HCT116 (cell line): Measurements from ENCODE around the gene TENT4A. TPM values are rescaled to one million over a fixed set of nuclear protein-coding genes. Genes with fewer than 3 reads are reported as not detected.

ENCODE experiments used
- ATAC-seq: fragments of 200-7000 bp; cut with Tn5 transposase; 2 replicates; pipeline ENCODE4 v1.9.1; 2020; ENCODE audit warnings: mild to moderate bottlenecking, moderate library complexity
- BruUV-seq: library from RNA; stranded (reverse); fragments of 400-500 nt; replicated peaks from 2 replicates; lab custom pipeline; 2021; lab: Mats Ljungman, UMichigan
- CTCF ChIA-PET: fragments of 300-600 bp; sonication (Branson Sonifier 250); formaldehyde crosslinking; loops from one replicate; lab custom pipeline; 2021; ENCODE audit warnings: antibody characterized with exemption; lab: Charles Lee
- POLR2A ChIA-PET: fragments of 300-600, 350-600 bp; sonication (Branson Sonifier 250); formaldehyde crosslinking; loops from one replicate; lab custom pipeline; 2021; ENCODE audit warnings: antibody characterized with exemption; lab: Charles Lee
- RAD21 ChIA-PET, 2 experiments: fragments of 300-600 bp; sonication (Branson Sonifier 250); formaldehyde crosslinking; loops; one replicate each; lab custom pipeline; 2023; ENCODE audit warnings: low total read pairs in 2 of 2; ENCODE audit not compliant: uncharacterized antibody in 2 of 2, unreplicated experiment in 2 of 2, low non-redundant PET in 1 of 2; lab: Charles Lee
- DNase-seq: peaks from one replicate; pipeline ENCODE4 v3.0.0-alpha.2; 2010; ENCODE audit warnings: low read depth, low spot score
- H2AFZ ChIP-seq: fragments of 200-600 bp; shearing (Covaris generic), sonication (generic); 2 replicates; pipeline ENCODE4 v1.6.1; 2017; ENCODE audit warnings: low read depth, mixed run types, mixed read lengths, antibody characterized with exemption, low read length; ENCODE audit not compliant: poor library complexity, severe bottlenecking
- H3K27ac ChIP-seq: 2 replicates; pipeline ENCODE4 v1.5.1; 2012; ENCODE audit warnings: low read depth, low read length
- H3K27me3 ChIP-seq: fragments of 200-600 bp; sonication (generic); 2 replicates; pipeline ENCODE4 v1.6.1; 2016; ENCODE audit warnings: mixed run types, low read length, mixed read lengths; ENCODE audit not compliant: insufficient read depth
- H3K36me3 ChIP-seq, 2 experiments: fragments of 200-500 bp in 1 of 2; fragments of 200-600 bp in 1 of 2; sonication (Bioruptor generic) in 1 of 2; sonication (generic) in 1 of 2; 2 replicates each; pipeline versions ENCODE4 v1.5.1 to v1.6.1; 2014 to 2016; ENCODE audit warnings: low read length in 2 of 2, inconsistent platforms in 1 of 2, mixed read lengths in 1 of 2, mixed run types in 1 of 2; ENCODE audit not compliant: insufficient read depth in 2 of 2, control insufficient read depth in 1 of 2
- H3K4me1 ChIP-seq, 2 experiments: fragments of 200-600 bp in 1 of 2; sonication (generic) in 1 of 2; 2 replicates each; pipeline versions ENCODE4 v1.5.1 to v1.6.1; 2012 to 2017; ENCODE audit warnings: low read length in 2 of 2, inconsistent platforms in 1 of 2, mild to moderate bottlenecking in 1 of 2, mixed read lengths in 1 of 2, mixed run types in 1 of 2, moderate library complexity in 1 of 2; ENCODE audit not compliant: insufficient read depth in 2 of 2, control insufficient read depth in 1 of 2
- H3K4me2 ChIP-seq: fragments of 200-600 bp; sonication (generic); 2 replicates; pipeline ENCODE4 v1.6.1; 2017; ENCODE audit warnings: mixed run types, low read length, mixed read lengths
- H3K4me3 ChIP-seq, 2 experiments: fragments of 200-600 bp in 1 of 2; sonication (generic) in 1 of 2; replicated peaks in 1 of 2; 2 replicates each; pipeline ENCODE4 v1.5.1; 2011 to 2016; ENCODE audit warnings: low read length in 2 of 2, control low read depth in 1 of 2, low read depth in 1 of 2, mild to moderate bottlenecking in 1 of 2, mixed read lengths in 1 of 2, mixed run types in 1 of 2
- H3K79me2 ChIP-seq: fragments of 200-600 bp; sonication (generic); 2 replicates; pipeline ENCODE4 v1.6.1; 2017; ENCODE audit warnings: mild to moderate bottlenecking, mixed run types, low read length, moderate library complexity, mixed read lengths; ENCODE audit not compliant: insufficient read depth
- H3K9ac ChIP-seq: fragments of 200-600 bp; sonication (generic); 2 replicates; pipeline ENCODE4 v1.6.1; 2016; ENCODE audit warnings: low read length, mixed read lengths
- H3K9me2 ChIP-seq: fragments of 200-600 bp; sonication (generic), shearing (Covaris generic); 2 replicates; pipeline ENCODE4 v1.6.1; 2017; ENCODE audit warnings: mixed run types, mild to moderate bottlenecking, moderate library complexity; ENCODE audit not compliant: insufficient read depth
- H3K9me3 ChIP-seq, 2 experiments: fragments of 200-500 bp in 1 of 2; fragments of 200-600 bp in 1 of 2; sonication (Bioruptor generic) in 1 of 2; sonication (generic) in 1 of 2; 2 replicates each; pipeline ENCODE4 v1.6.1; 2014 to 2017; ENCODE audit warnings: low read length in 2 of 2, mixed read lengths in 2 of 2, inconsistent platforms in 1 of 2, low read depth in 1 of 2, mild to moderate bottlenecking in 1 of 2, mixed run types in 1 of 2, moderate library complexity in 1 of 2; ENCODE audit not compliant: control insufficient read depth in 1 of 2, insufficient read depth in 1 of 2
- H4K20me1 ChIP-seq: fragments of 200-600 bp; sonication (generic), shearing (Covaris generic); 2 replicates; pipeline ENCODE4 v1.6.1; 2017; ENCODE audit warnings: mixed run types, mild to moderate bottlenecking, moderate library complexity; ENCODE audit not compliant: insufficient read depth
- ELF1 ChIP-seq: IDR thresholded peaks from 2 replicates; pipeline ENCODE4 v1.6.1; 2012; ENCODE audit warnings: low read depth, borderline replicate concordance
- REST ChIP-seq: IDR thresholded peaks from 2 replicates; pipeline ENCODE4 v1.6.1; 2012; ENCODE audit warnings: low read depth
- SIN3A ChIP-seq: IDR thresholded peaks from 2 replicates; pipeline ENCODE4 v1.6.1; 2012; ENCODE audit warnings: low read depth
- intact Hi-C: fragments of 100-400 bp; cut with micrococcal nuclease; formaldehyde crosslinking; loops from 2 replicates; pipeline ENCODE4 v1.10.0; 2022
- total RNA-seq: library from RNA; stranded (reverse); gene quantifications from one replicate; pipeline ENCODE4 v1.2.1, GENCODE V29; 2021; ENCODE audit not compliant: unreplicated experiment

TENT4A gene
- total RNA-seq, 1 experiment from 2014 or later: 39.8 TPM

GRCh38 chr5:6792911-6793471 lies 79.8 kb downstream of the TENT4A start (continued):
- TF ChIP-seq REST (no peak), SIN3A (no peak)

GRCh38 chr5:6801236-6801635 lies 88.0 kb downstream of the TENT4A start:
- no peaks in the 10 kb centered on the region for H3K79me2 ChIP-seq
- no peaks in the 10 kb centered on the region for H3K36me3 ChIP-seq
- H3K9ac ChIP-seq: no peak overlapping the region
- CTCF ChIA-PET: no interaction called here
- no TSS peak for BruUV-seq
- no peaks in the 10 kb centered on the region for H3K4me1 ChIP-seq
- intact Hi-C loops: no loop called here
- H2AFZ ChIP-seq: no peak overlapping the region
- H3K9me3 ChIP-seq: no peaks in the 10 kb centered on the region; a peak in 1 of 4 replicates
- no peaks in the 10 kb centered on the region for H4K20me1 ChIP-seq
- no peak overlapping the region for H3K4me2 ChIP-seq
- ATAC-seq (no peak), DNase-seq (no peak)
- RAD21 ChIA-PET: no interaction called here
- H3K27ac ChIP-seq: no peak overlapping the region
- TF ChIP-seq ELF1: no peak
- POLR2A ChIA-PET: no interaction called here
- 0 out of 2 replicates have a peak, but pooled peaks cover under 1% of the 10 kb centered on the region for H3K27me3 ChIP-seq
- no peaks in the 10 kb centered on the region for H3K9me2 ChIP-seq
- no peak overlapping the region for H3K4me3 ChIP-seq
